HG02610 (cell line): ENCODE data around the gene NCAPD3.

ENCODE experiments used
- ATAC-seq: cut with Tn5 transposase; IDR thresholded peaks from one replicate; pipeline ENCODE4 v1.9.1; 2021; ENCODE audit warnings: mild to moderate bottlenecking, moderate library complexity; ENCODE audit not compliant: unreplicated experiment

NCAPD3 gene

GRCh38 chr11:134254433-134255183 lies 30.8 kb upstream of the NCAPD3 start:
- ATAC-seq, result no peak

- ATAC-seq, result peak; percentile 100
These were observed 29.6 kb upstream of the NCAPD3 start, which contains the start of the genes ACAD8 and THYN1 for GRCh38 chr11:134253188-134253993. ACAD8 (plus strand) TSS chr11:134253568; CDS start chr11:134253601, 33 bp downstream. THYN1 (minus strand) TSS chr11:134253352; CDS start chr11:134252882, 470 bp downstream.

- peak; percentile 29 for ATAC-seq
These were observed 28.8 kb upstream of the NCAPD3 start for GRCh38 chr11:134252346-134253187.

- ATAC-seq, result no peak
These were observed 26.9 kb upstream of the NCAPD3 start for GRCh38 chr11:134250675-134251074.

DNA sequence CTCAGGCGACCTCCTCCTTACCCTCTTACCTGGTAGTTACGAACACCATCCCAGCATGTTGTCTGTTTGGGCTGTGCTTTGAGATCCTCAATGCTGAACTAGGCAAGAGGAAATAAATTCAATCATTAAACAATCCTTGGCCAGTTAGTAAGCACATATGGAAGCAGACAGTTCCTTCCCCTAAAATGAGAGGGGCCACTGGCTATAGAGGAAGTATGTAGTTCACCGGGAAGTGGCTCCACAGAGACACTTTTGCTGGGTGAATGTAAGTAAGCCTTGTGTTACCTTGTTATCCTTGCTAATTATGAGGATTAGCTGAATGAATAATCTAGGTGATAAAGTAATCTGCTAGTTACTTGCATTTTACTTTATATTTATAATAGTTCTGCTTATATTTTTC lies 26.5 kb upstream of the NCAPD3 start:
- no peak for ATAC-seq

DNA sequence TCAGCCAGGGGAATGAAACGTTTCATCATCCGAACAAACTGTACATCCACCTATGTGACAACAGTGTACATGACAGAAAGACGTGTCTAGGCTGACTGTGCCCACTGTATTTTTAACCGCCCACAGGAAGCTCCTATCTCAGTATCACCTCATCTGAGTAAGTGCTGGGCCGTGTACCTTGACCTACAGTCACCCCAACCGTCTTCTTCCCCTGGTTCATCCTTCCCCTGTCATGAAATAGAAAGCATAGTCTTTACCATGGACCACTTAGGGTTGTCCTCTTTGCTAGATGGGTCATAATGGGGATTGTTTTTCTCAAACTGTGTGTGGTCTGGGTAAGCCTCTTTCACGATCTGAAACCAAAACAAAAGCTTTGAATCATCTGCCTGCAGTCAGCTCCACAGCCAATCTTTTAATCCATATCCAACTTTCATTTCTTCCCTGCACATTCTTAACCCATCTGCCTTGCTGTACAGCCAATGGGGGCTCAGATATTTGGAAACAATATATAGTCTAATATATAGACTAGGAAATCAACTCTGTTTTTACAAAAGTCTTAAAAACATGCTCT lies 25.2 kb upstream of the NCAPD3 start:
- no peak for ATAC-seq

DNA sequence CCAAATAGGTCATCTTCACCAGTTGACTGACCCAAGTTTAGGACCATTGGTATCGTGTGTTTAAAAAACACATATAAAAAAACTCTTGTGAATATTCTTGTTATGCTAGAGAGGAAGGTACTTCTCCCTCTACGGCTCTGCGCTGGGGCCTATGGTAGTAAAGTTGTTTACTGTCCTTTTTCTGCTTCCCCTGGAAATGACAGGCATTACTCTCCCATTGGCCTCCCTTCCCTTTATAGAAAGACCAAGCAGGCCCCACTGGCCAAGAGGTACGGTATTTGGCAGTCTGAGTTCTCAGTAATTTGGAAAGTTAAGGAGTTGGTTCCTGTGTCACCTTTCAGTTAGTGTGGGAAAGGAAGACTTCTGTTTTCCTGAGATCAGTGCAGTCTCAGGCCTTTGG lies 22.9 kb upstream of the NCAPD3 start:
- ATAC-seq, result no peak

- no peak for ATAC-seq
These were observed 22.3 kb upstream of the NCAPD3 start for GRCh38 chr11:134246100-134246499.

DNA sequence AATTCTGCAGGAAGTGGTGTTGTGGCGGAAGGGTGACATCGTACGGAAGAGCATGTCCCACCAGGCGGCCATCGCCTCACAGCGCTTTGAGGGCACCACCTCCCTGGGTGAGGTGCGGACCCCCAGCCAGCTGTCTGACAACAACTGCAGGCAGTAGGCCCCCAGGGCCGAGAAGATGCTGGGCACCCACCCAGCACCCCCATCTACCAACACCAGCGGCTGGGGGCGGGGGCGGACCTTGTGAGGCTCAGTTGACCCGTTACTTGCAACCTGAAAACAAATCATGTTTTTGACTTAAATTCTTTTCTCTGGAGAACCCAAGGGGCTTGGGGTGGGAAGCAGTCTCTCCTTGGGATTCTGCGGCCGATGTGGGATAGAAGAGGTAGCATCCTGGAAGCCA lies 21.7 kb upstream of the NCAPD3 start:
- no peak for ATAC-seq

- ATAC-seq, result peak; percentile 80
These were observed 20.8 kb upstream of the NCAPD3 start for GRCh38 chr11:134244593-134244992.

DNA sequence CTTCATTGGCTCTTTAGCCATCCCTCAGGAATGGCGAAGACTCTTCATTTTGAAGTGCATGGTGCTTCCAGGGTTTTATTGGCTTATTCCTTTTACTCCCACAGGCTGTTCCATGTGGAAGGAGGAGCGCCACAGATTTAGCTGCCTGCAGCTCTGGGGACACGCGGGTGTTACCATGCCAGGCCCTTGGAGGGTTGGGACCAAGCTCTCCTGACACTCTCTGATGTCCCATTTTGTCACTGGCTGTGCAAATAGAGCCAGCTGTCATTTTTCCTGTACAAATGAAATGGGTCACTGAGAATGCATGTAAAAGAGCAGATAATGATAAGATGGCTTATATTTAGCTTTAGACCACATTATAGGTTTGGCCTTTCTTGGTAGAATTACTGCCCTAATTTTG lies 20.1 kb upstream of the NCAPD3 start:
- no peak for ATAC-seq

DNA sequence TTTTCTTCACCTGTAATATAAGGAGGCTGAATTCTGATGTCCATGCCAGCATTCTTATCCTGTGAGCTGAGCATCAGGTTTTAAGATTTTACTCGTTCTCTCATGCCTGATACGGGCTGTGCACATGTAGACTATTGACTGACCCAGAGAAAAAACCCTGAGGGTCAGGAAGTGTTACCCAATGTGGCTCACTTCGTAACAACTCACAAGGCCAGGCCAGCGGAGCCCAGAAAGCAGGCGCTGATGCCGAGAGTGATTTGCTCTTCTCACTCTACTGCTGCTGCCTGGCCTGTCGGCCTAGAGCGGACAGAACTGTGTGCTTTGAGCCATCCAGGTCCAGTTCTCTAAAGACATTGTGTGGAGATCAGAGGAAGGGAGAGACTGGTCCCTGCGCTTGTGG lies 18.6 kb upstream of the NCAPD3 start:
- no peak for ATAC-seq

DNA sequence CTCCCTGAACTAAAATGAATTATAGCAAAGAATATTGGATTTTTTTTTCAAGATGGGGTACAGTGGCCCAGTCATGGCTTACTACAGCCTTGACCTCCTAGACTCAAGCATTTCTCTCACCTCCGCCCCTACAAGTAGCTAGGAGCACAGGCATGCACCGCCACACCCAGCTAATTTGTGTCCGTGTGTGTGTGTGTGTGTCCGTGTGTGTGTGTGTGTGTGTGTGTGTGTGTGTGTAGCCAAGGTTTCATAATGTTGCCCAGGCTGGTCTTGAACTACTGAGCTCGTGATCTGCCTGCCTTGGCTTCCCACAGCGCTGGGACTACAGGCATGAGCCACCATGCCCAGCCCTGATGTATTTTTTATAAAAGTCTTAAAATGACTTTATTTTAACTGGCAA lies 16.8 kb upstream of the NCAPD3 start:
- ATAC-seq, result no peak

DNA sequence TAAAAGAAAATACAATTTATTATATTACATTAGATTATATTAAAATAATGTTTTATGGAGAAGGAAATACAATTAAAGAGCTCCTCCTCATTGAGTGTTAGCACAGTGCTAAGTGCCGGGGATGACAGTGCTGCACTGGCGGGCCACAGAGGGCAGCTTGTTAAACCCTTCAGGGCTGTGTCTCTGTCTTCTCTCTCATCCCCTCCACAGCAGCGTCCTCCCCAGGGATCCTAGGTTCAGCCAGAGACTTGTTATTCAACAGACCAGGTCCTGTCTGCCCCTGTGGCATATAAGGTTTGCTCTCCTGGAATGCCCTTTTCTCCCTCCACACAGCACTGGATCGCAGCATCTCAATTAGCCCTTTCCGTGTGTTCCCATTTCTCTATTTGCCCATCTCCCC lies 15.2 kb upstream of the NCAPD3 start:
- no peak for ATAC-seq

- no peak for ATAC-seq
These were observed 13.8 kb upstream of the NCAPD3 start for GRCh38 chr11:134237557-134237922.

DNA sequence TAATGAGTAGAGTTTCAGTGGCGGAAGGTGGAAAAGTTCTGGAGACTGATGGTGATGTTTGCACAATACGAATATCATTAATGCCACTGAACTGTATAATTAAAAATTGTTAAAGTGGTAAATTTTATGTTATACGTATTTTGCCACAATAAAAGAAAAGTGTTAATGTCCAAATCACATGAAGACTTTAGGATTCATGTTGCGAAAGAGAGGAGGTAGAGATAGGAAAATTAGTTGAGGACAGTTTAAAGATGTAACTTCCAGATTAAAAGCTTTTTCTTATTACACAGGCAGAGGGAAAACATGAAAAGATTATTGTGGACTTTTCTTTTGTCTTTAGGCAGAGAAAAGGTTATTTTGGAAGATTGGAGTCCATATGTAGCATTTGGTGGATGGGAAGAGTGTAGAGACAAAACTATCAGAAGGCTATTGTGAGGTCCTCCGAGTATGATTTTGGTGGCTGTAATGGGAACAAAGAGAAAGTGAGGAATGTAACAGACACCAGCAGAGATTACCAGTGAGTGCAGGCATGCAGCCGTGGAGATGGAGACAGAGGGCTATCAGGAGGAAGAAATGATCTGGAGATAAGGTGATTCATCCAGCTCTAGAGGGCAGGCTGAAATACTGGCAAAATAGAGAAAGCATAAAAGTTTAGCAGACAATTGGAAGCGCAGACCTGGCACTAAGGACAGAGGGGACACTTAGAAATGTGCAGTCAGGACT lies 13.2 kb upstream of the NCAPD3 start:
- no peak for ATAC-seq

DNA sequence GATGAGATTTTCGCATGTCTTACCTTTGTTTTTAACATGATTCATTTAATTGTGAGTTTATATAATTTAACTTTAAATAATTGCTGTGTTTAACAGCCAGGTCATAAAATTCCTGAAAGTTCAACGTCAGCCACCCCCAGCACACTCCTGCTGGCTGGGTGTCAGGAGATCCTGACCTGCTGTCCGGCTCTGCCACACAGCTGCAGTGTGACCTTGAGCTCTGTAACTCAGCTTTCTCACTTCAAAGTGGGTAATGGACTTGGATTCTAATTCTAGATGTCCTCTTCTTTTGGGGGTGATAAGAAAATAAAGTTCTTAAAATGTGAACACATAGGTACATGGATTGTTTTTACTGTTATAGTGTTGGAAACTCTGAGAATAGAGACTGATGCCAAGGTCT lies 11.6 kb upstream of the NCAPD3 start:
- no peak for ATAC-seq

GRCh38 chr11:134233729-134234179 lies 10.0 kb upstream of the NCAPD3 start:
- no peak for ATAC-seq

- peak; percentile 27 for ATAC-seq
These were observed 8.3 kb upstream of the NCAPD3 start for GRCh38 chr11:134231958-134232659.

- no peak for ATAC-seq
These were observed 6.6 kb upstream of the NCAPD3 start for GRCh38 chr11:134230339-134230738.
